ENCODE results near the gene ASAP3.

ASAP3 gene

DNA sequence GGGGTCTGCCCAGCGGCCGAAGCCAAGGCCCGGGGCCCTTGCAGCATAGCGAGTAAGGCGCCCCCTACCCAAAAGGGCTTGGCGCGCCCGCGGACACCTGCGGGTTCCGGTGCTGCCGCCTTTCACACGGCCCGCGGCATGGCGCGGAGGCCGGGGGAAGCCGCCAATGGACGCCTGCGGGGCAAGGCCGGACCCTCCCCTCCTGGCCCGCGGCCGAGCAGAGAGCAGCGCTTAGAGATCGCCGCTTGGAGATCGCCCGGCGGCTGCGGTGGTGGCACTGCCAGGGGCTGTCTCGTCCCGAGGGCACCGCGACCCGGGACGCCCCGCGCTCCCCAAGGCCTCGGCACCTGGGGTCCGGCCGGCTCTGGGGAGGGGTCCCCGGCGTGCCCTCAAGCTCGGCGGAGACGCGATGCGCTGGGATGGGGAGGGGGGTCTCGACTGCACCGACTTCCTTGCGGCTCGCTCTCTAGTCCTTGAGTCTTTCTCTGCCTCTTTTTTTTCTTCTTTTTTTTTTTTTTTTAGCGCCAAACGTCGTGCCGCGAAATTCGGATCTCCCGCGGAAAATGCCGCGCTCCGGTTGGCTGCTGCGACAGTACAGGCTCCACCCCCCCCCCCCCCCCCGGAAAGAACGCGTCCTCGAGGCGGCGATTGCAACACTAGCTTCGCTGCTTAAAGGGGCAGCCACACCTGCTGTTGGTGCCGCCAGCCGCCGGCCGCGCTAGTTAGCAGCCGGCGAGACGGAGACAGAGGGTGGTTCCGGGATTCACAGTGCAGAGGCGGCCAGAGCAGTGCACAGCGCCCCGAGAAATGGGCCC, 47.0 kb upstream of the ASAP3 start, which contains the start of gene E2F2:
Gene E2F2, minus strand, starts transcription at position 487 of the 815 bp plus-strand sequence. Its CDS starts 440 bp downstream, at position 47.
- Histone ChIP-seq H3K9me3 (replicated peaks; ENCODE audit: insufficient read depth, low read length) (no peaks in the 10 kb centered on the region), H3K27ac (ENCODE audit: low read length) (peak within 1 kb of the TSS; percentile 95), H4K20me1 (ENCODE audit: insufficient read depth, low read length) (no peaks in the 10 kb centered on the region), H3K4me1 (ENCODE audit: low read length) (peaks cover 52% of the 10 kb centered on the region), H3K9ac (ENCODE audit: low read length) (peak within 1 kb of the TSS; percentile 98), H3K4me2 (ENCODE audit: low read depth, low read length) (peak within 1 kb of the TSS; percentile 87), H3K9me2 (replicated peaks; ENCODE audit: insufficient read depth, low read length) (no peaks in the 10 kb centered on the region), H3K27me3 (replicated peaks; ENCODE audit: insufficient read depth, low read length) (no peaks in the 10 kb centered on the region), H3F3A (ENCODE audit: insufficient read depth, low read length) (peaks cover 58% of the 10 kb centered on the region), H3K79me2 (ENCODE audit: low read length) (peaks cover 44% of the 10 kb centered on the region), H3K4me3 (ENCODE audit: low read length) (peak within 1 kb of the TSS; percentile 95), H3K36me3 (replicated peaks; ENCODE audit: insufficient read depth, low read length) (no peaks in the 10 kb centered on the region), H2AFZ (ENCODE audit: low read length) (peak within 1 kb of the TSS; percentile 66)
- DNase-seq = peak; percentile 95
- TF ChIP-seq EZH2phosphoT487 (IDR thresholded peaks at IDR 0.05; ENCODE audit: low read length) = no peak
- TF ChIP-seq, protein P1, sequence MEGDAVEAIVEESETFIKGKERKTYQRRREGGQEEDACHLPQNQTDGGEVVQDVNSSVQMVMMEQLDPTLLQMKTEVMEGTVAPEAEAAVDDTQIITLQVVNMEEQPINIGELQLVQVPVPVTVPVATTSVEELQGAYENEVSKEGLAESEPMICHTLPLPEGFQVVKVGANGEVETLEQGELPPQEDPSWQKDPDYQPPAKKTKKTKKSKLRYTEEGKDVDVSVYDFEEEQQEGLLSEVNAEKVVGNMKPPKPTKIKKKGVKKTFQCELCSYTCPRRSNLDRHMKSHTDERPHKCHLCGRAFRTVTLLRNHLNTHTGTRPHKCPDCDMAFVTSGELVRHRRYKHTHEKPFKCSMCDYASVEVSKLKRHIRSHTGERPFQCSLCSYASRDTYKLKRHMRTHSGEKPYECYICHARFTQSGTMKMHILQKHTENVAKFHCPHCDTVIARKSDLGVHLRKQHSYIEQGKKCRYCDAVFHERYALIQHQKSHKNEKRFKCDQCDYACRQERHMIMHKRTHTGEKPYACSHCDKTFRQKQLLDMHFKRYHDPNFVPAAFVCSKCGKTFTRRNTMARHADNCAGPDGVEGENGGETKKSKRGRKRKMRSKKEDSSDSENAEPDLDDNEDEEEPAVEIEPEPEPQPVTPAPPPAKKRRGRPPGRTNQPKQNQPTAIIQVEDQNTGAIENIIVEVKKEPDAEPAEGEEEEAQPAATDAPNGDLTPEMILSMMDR (IDR thresholded peaks at IDR 0.05; ENCODE audit: low read length) = peak; percentile 31

DNA sequence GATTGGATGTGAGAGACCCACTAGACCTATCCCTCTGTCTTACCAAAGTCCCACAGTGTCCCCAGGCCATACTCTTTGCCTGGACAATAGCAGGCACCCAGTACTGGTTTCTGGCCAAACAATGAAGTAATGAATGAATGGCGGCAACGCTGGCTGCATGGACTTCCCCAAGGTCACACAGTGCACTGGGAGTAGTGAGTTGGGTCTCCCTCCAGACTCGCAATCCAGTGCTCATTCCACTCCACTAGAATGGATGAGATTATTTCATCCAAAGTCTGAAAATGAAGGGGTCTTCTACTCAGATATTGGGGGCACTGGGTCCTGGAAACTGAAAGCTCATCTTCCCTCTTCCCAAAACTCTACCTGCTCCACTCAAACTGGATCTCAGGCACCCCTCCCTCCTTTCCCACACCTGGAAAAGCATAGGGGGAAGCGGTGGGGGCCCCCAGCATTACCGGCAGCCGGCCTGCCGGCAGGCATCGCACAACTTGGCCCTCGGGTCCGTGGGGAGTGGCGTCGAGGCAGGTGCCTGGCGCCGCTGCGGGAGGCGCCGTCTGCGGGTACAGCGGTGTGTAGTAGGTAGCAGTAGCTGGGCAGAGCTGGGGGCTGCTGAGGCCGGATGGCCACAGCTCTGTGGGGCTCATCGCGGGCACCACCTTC, 46.2 kb upstream of the ASAP3 start:
- H3K9me3 ChIP-seq (replicated peaks; ENCODE audit: insufficient read depth, low read length) = no peaks in the 10 kb centered on the region
- peak overlapping the region; percentile 95 for H3K4me3 ChIP-seq (ENCODE audit: low read length)
- peak overlapping the region; percentile 74 for H3K4me2 ChIP-seq (ENCODE audit: low read depth, low read length)
- H3K4me1 ChIP-seq (ENCODE audit: low read length) = peaks cover 59% of the 10 kb centered on the region
- peak overlapping the region; percentile 95 for H3K27ac ChIP-seq (ENCODE audit: low read length)
- H3K9me2 ChIP-seq (replicated peaks; ENCODE audit: insufficient read depth, low read length) = no peaks in the 10 kb centered on the region
- peaks cover 66% of the 10 kb centered on the region for H3F3A ChIP-seq (ENCODE audit: insufficient read depth, low read length)
- DNase-seq = peak; percentile 50
- TF ChIP-seq, protein P1 (IDR thresholded peaks at IDR 0.05; ENCODE audit: low read length) = no peak
- no peak for TF ChIP-seq EZH2phosphoT487 (IDR thresholded peaks at IDR 0.05; ENCODE audit: low read length)
- TF ChIP-seq EZH2 (optimal IDR thresholded peaks at IDR 0.05; ENCODE audit: low read depth, low read length) = no peak
- H3K27me3 ChIP-seq (replicated peaks; ENCODE audit: insufficient read depth, low read length) = no peaks in the 10 kb centered on the region
- no peaks in the 10 kb centered on the region for H3K36me3 ChIP-seq (replicated peaks; ENCODE audit: insufficient read depth, low read length)
- H3K79me2 ChIP-seq (ENCODE audit: low read length) = peaks cover 45% of the 10 kb centered on the region
- H2AFZ ChIP-seq (ENCODE audit: low read length) = peak overlapping the region; percentile 50; the same call in 1 of the 2 replicates
- H3K9ac ChIP-seq (ENCODE audit: low read length) = peak overlapping the region; percentile 98
- H4K20me1 ChIP-seq (ENCODE audit: insufficient read depth, low read length) = no peaks in the 10 kb centered on the region

DNA sequence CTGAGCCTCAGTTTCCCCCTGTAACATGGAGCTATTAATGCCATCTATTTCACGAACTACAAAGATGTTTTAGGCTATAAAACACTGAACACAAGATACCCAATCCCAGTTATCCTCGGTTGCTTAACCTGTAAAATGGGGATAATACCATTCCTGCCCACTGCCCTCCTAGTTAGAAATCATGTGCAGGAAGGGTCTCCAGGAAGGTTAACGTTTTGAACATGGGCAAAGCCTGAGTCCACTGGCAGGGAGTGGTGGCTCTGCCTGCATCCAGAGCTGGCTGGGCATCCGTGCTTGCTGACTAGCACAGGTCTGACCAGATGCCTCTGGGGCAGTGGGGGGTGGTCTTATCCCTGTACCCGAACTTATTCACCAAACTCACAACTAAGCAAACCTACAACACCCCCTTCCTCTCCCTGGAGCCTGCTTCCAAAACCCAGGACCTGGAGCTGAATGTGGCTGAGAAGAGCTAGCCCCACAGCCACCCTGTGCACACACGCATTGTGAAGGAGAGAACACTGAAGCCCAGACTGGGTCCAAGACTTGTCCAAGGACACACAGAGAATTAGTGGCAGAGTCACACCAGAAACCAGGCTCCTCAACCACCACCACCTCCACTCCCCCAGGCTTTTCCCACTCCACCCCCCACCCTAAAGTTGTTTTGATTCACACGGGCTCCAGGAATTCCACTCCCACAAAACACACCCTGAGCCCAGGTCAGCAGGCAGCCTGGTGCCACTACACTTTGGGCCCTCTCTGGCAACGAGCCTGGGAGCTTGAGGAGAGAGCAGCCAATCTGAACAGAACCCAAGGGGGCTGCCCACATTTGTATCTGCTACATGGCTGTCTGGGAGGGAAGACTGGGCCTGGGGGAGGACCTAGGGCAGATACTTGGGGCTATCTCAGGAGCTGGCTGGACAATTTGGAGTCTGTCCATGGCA, 45.4 kb upstream of the ASAP3 start:
- Histone ChIP-seq H3K9me3 (replicated peaks; ENCODE audit: insufficient read depth, low read length) (no peaks in the 10 kb centered on the region), H3K4me2 (ENCODE audit: low read depth, low read length) (peak overlapping the region; percentile 74), H3K4me3 (ENCODE audit: low read length) (peak overlapping the region; percentile 95), H3K27me3 (replicated peaks; ENCODE audit: insufficient read depth, low read length) (no peaks in the 10 kb centered on the region), H3K4me1 (ENCODE audit: low read length) (peaks cover 65% of the 10 kb centered on the region), H3K27ac (ENCODE audit: low read length) (peak overlapping the region; percentile 95), H3K36me3 (replicated peaks; ENCODE audit: insufficient read depth, low read length) (no peaks in the 10 kb centered on the region), H3K79me2 (ENCODE audit: low read length) (peaks cover 49% of the 10 kb centered on the region), H2AFZ (ENCODE audit: low read length) (no peak overlapping the region), H3K9ac (ENCODE audit: low read length) (peak overlapping the region; percentile 98), H3K9me2 (replicated peaks; ENCODE audit: insufficient read depth, low read length) (no peaks in the 10 kb centered on the region), H3F3A (ENCODE audit: insufficient read depth, low read length) (peaks cover 74% of the 10 kb centered on the region), H4K20me1 (ENCODE audit: insufficient read depth, low read length) (no peaks in the 10 kb centered on the region)
- no peak for TF ChIP-seq EZH2 (optimal IDR thresholded peaks at IDR 0.05; ENCODE audit: low read depth, low read length)
- peak; percentile 51 for DNase-seq

All from MM.1S (cell line).